ENCODE measurements around the gene NAALADL2. TPM values are rescaled to one million over a fixed set of nuclear protein-coding genes. Genes with fewer than 3 reads are reported as not detected.

NAALADL2 gene
- total RNA-seq, 6 donors from 2014 or later = 4.4 to 12.6 (median 6.3) TPM

- Histone ChIP-seq H3K4me1 (no peaks in the 10 kb centered on the region), H3K27ac (no peak overlapping the region), H3K4me3 (no peak overlapping the region), H3K27me3 (no peaks in the 10 kb centered on the region), H3K36me3 (no peaks in the 10 kb centered on the region), H3K9me3 (no peaks in the 10 kb centered on the region)
- 77 to 83% methylated on average over 7 of the region's 7 CpGs for WGBS, 2 donors
- TF ChIP-seq POLR2AphosphoS5 (IDR thresholded peaks at IDR 0.05) (no peak), POLR2A (IDR thresholded peaks at IDR 0.05) (no peak), EP300 (IDR thresholded peaks at IDR 0.05) (no peak)
- TF ChIP-seq, protein P1, sequence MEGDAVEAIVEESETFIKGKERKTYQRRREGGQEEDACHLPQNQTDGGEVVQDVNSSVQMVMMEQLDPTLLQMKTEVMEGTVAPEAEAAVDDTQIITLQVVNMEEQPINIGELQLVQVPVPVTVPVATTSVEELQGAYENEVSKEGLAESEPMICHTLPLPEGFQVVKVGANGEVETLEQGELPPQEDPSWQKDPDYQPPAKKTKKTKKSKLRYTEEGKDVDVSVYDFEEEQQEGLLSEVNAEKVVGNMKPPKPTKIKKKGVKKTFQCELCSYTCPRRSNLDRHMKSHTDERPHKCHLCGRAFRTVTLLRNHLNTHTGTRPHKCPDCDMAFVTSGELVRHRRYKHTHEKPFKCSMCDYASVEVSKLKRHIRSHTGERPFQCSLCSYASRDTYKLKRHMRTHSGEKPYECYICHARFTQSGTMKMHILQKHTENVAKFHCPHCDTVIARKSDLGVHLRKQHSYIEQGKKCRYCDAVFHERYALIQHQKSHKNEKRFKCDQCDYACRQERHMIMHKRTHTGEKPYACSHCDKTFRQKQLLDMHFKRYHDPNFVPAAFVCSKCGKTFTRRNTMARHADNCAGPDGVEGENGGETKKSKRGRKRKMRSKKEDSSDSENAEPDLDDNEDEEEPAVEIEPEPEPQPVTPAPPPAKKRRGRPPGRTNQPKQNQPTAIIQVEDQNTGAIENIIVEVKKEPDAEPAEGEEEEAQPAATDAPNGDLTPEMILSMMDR (IDR thresholded peaks at IDR 0.05) = no peak
- ATAC-seq (ENCODE audit: low FRiP score in 2 of 2) (no peak), DNase-seq (no peak)
Observed at GRCh38 chr3:175851541-175851940, 992.4 kb downstream of the NAALADL2 start.

- Histone ChIP-seq H3K4me1 (no peaks in the 10 kb centered on the region), H3K27me3 (no peaks in the 10 kb centered on the region), H3K9me3 (no peaks in the 10 kb centered on the region), H3K36me3 (no peaks in the 10 kb centered on the region), H3K27ac (no peak overlapping the region), H3K4me3 (no peak overlapping the region)
- ATAC-seq (ENCODE audit: low FRiP score in 2 of 2) (no peak), DNase-seq (no peak)
- 91% methylated on average over 1 of the region's 1 CpG for WGBS, 2 donors
- no peak for TF ChIP-seq POLR2AphosphoS5 (IDR thresholded peaks at IDR 0.05)
- no peak for TF ChIP-seq POLR2A (IDR thresholded peaks at IDR 0.05)
- no peak for TF ChIP-seq EP300 (IDR thresholded peaks at IDR 0.05)
- TF ChIP-seq, protein P1 (IDR thresholded peaks at IDR 0.05) = no peak
Observed at GRCh38 chr3:175852560-175852959, 993.4 kb downstream of the NAALADL2 start.

GRCh38 chr3:175857666-175858270, 998.6 kb downstream of the NAALADL2 start:
- H3K4me1 ChIP-seq = no peaks in the 10 kb centered on the region
- TF ChIP-seq, protein P1 (IDR thresholded peaks at IDR 0.05) = no peak
- no peak for TF ChIP-seq POLR2A (IDR thresholded peaks at IDR 0.05)
- no peak for TF ChIP-seq POLR2AphosphoS5 (IDR thresholded peaks at IDR 0.05)
- no peak for TF ChIP-seq EP300 (IDR thresholded peaks at IDR 0.05)
- no peak overlapping the region for H3K4me3 ChIP-seq
- no peaks in the 10 kb centered on the region for H3K27me3 ChIP-seq
- WGBS, 2 donors = 59 to 70% methylated on average over 2 of the region's 2 CpGs
- ATAC-seq (ENCODE audit: low FRiP score in 2 of 2) = no peak
- no peaks in the 10 kb centered on the region for H3K9me3 ChIP-seq
- no peak for DNase-seq
- no peak overlapping the region for H3K27ac ChIP-seq
- no peaks in the 10 kb centered on the region for H3K36me3 ChIP-seq

Small RNA genes within 50 kb of the gene (small RNA-seq; reads per million reads assigned to genes)
- 0 reads per million in 4 donors for gene MIR4789
- 0 reads per million in 4 donors for gene RNU4-91P
- 0 reads per million in 4 donors for gene RNU6-1233P
- 0 reads per million in 4 donors for gene RNU6-1317P

All from upper lobe of left lung (tissue), 6 donors.